H1 (cell line): ENCODE data around the gene CRK.

ENCODE experiments used
- EGR1 ChIP-seq: IDR thresholded peaks from 2 replicates; pipeline ENCODE4 v1.6.1; 2011; ENCODE audit warnings: low read depth, low read length, borderline replicate concordance
- KDM1A ChIP-seq: fragments of 200-600, 300-600 bp; sonication (generic); IDR thresholded peaks from 2 replicates; pipeline ENCODE4 v1.7.1; 2016; ENCODE audit warnings: mild to moderate bottlenecking, low read length, borderline replicate concordance

GRCh38 chr17:1480747-1481465 is 24.9 kb upstream of the CRK start:
- no peak for TF ChIP-seq KDM1A
- TF ChIP-seq EGR1 = no peak
